ENCODE results near the gene S100B. TPM values are rescaled to one million over a fixed set of nuclear protein-coding genes. Genes with fewer than 3 reads are reported as not detected.

S100B gene
- total RNA-seq, 1 experiment from 2014 or later, result 0.18 TPM

DNA sequence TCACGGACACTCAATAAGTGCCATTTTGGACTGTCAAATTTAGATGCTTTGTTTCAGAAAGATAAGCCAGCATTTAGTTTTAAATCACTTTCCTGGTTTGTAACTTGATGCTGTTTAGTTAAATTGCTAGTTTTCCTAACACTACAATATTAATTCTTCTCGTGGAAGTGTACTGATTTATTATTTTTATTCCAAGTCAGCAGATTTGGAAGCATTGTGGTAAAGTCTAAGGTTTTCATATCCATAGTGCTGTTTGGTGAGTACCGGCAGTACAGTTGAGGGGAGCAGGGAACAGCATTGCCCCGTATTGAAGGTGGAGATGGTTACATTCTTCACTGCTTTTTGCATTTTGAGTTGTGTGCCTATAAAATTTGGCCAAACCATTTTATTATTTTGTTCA lies 36.3 kb downstream of the S100B start:
- no peak overlapping the region for H3K27ac ChIP-seq
- peaks cover 23% of the 10 kb centered on the region for H3K36me3 ChIP-seq
- H3K4me1 ChIP-seq, result no peaks in the 10 kb centered on the region
- H3K4me3 ChIP-seq, result no peak overlapping the region
- no peak for DNase-seq
- H3K27me3 ChIP-seq, result no peaks in the 10 kb centered on the region
- no peaks in the 10 kb centered on the region for H3K9me3 ChIP-seq (replicated peaks)

DNA sequence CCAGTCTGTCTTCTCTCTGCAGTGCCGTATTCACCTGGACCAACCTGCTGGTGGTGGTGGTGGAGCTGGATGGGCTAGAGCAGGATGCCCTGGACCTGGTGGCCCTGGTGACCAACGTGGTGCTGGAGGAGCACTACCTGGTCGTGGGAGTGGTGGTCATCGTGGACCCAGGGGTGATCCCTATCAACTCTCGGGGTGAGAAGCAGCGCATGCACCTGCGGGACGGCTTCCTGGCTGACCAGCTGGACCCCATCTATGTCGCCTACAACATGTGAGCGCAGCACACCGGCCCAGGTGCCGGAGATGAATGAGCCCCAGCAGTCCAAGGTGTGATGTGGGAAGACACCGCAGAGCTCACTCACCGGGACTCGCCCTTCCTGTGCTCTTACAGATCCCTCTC lies 37.5 kb downstream of the S100B start:
- no peaks in the 10 kb centered on the region for H3K9me3 ChIP-seq (replicated peaks)
- peaks cover 20% of the 10 kb centered on the region for H3K36me3 ChIP-seq
- no peak for DNase-seq
- H3K27ac ChIP-seq, result no peak overlapping the region
- no peak overlapping the region for H3K4me3 ChIP-seq
- no peaks in the 10 kb centered on the region for H3K27me3 ChIP-seq
- H3K4me1 ChIP-seq, result no peaks in the 10 kb centered on the region

DNA sequence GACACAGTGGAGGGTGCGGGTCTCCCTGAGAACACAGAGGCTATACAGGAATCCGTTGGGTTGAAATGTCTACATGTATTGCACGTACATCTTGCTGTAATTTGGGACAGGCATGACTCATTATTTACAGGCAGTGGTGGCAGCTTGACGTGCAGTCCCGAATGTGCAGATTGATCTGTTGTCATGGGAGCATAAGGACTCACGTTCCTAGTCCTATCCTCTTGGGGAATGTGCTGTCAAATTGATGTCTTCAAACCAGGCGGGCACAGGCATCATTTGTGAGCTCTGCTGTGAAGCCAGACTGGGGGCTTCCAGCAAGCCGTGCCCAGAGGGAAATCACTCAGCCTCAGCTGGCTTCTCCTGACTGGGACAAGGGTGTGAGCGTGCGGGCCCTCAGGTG lies 40.5 kb downstream of the S100B start:
- Histone ChIP-seq H3K27me3 (no peaks in the 10 kb centered on the region), H3K4me1 (no peaks in the 10 kb centered on the region), H3K4me3 (no peak overlapping the region), H3K27ac (no peak overlapping the region), H3K36me3 (peaks cover 11% of the 10 kb centered on the region), H3K9me3 (replicated peaks) (no peaks in the 10 kb centered on the region)
- no peak for DNase-seq

DNA sequence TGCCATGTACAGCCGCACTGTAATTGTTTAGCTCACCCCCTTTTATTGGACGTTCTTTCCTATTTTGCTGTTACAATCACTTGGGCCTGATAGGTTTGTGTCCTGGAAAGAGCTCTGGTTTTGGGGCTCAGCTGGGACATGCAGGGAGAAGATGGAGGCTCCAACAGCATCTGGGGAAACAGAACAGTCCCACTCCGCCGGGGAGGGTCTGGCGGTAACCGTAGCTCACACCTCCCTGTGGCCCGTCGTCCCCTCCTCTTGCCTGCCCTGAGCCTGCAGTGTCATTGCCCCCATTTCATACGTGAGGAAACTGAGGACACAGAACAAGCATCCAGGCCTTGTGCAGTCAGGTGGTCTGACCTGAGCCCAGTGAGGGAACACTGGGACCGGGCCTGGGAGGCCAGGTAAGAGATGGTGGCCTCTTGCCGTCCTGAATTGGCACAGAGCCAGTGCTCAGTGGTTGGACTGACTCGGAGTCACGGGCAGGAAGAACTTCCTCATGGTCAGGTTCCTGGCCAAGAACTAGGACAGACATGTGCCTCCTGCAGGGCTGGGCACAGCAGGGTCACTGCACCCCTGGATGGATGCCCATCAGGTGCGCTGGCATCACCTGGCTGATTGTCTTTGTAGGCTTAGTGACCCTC lies 41.8 kb downstream of the S100B start:
- Histone ChIP-seq H3K4me3 (no peak overlapping the region), H3K27ac (no peak overlapping the region), H3K9me3 (replicated peaks) (no peaks in the 10 kb centered on the region), H3K27me3 (no peaks in the 10 kb centered on the region), H3K4me1 (no peaks in the 10 kb centered on the region), H3K36me3 (peaks cover 13% of the 10 kb centered on the region)
- no peak for DNase-seq

DNA sequence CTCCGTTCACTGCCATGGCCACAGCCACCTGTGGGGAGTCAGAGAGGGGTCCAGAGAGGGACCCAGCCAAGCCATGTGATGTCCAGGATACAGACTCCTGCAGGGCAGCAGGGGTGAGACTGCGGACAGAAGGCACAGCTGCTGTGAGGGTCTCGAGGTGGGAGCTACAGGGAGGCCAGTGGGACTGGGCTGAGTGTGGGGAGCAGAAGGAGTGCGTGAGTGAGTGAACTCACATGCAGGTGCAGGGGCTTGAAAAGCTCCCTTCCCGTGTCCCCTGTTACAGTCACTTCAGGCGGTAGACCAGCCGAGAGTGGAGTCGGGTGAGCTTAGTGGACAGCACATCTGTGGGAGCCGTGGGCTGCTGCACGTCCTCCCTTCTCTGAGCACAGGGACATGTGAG lies 42.4 kb downstream of the S100B start:
- Histone ChIP-seq H3K27me3 (no peaks in the 10 kb centered on the region), H3K27ac (no peak overlapping the region), H3K9me3 (replicated peaks) (no peaks in the 10 kb centered on the region), H3K4me3 (no peak overlapping the region), H3K36me3 (peaks cover 10% of the 10 kb centered on the region), H3K4me1 (no peaks in the 10 kb centered on the region)
- no peak for DNase-seq

DNA sequence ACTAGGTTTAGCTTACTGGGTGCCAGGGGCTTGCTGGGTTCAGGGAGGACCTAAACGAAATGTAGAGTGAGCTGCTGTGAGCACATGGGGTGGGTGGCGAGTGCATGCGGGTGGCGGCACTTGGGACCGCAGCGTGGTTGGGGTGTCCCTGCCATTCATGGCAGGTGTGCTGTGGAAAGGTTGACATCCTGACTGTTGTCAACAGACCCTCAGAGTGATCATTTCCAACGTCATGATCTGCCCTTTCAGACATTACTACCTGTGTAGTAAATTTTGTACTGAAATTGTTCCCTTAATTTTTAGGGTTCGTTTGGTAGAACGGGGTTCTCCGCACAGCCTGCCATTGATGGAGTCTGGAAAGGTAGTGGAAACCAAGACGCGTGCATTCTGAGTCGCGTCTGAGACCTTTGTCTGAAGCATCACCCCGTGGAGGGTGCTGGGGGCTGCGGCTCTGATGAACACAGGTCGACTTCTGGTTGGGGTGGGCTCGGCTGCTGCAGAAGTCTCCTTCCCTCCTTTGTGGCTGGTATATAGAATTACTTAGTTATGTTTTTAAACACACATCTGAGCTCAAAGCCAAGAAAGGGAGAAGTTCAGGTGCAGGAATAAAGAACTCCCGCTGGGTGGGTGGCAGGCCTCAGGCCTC lies 43.3 kb downstream of the S100B start:
- H3K4me3 ChIP-seq, result no peak overlapping the region
- H3K9me3 ChIP-seq (replicated peaks), result no peaks in the 10 kb centered on the region
- H3K4me1 ChIP-seq, result no peaks in the 10 kb centered on the region
- DNase-seq, result no peak
- H3K27me3 ChIP-seq, result no peaks in the 10 kb centered on the region
- H3K36me3 ChIP-seq, result peaks cover 4% of the 10 kb centered on the region
- H3K27ac ChIP-seq, result no peak overlapping the region

DNA sequence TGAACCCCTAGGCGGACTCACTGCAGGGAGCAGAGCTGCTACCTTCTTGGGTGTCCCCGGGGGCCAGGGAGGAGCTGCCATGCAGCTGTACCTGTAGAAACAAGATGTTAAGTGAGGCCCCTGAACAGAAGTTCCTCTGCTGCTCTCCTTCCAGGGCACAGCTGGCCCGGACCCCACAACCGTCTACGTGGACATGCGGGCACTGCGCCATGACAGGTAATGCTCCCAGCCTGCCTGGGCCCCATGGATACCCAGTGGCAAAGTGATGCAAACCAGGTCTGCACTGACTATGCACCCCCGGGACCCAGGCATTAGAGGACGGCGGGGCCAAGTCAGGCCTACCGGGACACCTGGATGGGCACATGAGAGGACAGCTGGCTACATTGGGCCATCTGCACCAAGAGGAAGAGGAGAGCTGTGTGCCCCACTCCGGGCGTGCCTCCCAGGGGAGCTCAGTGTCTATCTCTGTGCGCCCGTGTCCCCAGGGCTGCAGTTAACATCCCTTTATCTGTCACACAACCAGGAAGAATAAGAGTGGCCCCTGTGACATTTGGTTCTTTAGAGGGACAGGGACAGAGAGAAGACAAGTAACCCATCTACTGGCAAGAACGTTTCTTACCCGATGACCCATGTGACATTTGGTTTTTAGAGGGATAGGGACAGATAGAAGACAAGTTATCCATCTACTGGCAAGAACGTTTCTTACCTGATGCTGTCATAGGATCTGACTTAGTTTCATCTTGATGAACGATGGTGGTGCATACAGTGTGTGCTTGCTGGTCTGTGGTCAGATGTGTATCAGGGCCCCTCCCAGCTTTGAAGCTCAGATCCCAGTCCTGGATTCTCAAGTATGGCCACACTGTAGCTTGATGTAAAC lies 44.1 kb downstream of the S100B start:
- no peaks in the 10 kb centered on the region for H3K9me3 ChIP-seq (replicated peaks)
- no peak for DNase-seq
- peaks cover 10% of the 10 kb centered on the region for H3K36me3 ChIP-seq
- no peak overlapping the region for H3K4me3 ChIP-seq
- H3K27ac ChIP-seq, result no peak overlapping the region
- H3K27me3 ChIP-seq, result no peaks in the 10 kb centered on the region
- H3K4me1 ChIP-seq, result no peaks in the 10 kb centered on the region

DNA sequence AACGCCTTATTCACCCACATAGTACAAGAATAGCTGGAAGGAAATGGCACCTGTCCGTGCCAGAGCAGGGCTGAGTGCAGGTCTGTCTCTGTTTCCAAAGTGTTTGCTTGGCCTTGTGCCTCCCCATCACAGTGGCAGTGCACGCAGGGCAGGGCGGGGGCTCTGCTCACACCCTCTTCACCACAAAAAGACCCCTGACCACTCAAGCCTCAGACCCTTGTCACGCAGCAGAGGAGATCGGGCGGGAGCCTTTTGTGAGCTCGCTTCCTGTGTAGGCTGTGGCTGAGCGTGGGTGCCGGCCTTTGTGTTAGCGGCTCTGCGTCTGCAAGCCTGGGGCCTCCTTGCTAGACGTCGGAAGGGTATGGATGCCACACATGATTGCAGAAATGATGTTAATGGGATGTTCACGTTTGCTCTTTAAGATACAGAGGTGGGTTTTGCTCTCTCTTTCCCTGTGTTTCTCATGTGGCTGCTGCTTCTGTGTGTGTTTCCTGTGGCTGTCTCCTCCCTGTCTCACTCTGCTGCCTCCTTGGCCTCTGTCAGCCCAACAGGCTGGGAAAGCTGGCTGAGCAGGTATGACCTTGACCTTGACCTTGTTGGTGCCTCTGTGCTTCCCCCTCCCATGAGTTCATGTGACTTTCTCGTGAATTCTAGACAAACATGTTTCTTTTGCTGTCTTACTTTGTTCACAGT lies 45.4 kb downstream of the S100B start:
- Histone ChIP-seq H3K36me3 (peaks cover 14% of the 10 kb centered on the region), H3K27ac (no peak overlapping the region), H3K9me3 (replicated peaks) (no peaks in the 10 kb centered on the region), H3K4me1 (no peaks in the 10 kb centered on the region), H3K4me3 (no peak overlapping the region), H3K27me3 (no peaks in the 10 kb centered on the region)
- no peak for DNase-seq

DNA sequence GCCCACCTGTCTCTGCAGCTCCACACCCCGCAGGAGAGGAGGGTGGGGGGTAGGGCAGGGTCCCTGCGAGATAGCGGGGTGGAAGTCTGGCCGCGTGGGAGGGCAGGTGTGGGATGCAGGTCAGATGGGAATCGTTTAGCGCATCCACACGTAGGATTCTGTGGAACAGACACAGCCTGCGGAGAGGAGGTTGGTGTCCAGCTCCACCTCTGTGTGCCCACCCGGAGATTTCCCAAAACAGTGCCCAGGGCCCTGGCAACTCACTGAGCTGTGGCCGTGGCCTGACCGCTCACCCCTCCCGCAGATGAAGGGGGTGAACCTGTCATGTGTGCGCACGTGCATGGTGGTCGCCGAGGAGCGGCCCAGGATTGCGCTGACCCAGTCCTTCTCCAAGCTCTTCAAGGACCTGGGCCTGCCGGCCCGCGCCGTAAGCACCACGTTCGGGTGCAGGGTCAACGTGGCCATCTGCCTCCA lies 46.9 kb downstream of the S100B start:
- no peaks in the 10 kb centered on the region for H3K27me3 ChIP-seq
- peaks cover 15% of the 10 kb centered on the region for H3K36me3 ChIP-seq
- no peaks in the 10 kb centered on the region for H3K9me3 ChIP-seq (replicated peaks)
- no peak overlapping the region for H3K4me3 ChIP-seq
- no peak for DNase-seq
- H3K27ac ChIP-seq, result no peak overlapping the region
- no peaks in the 10 kb centered on the region for H3K4me1 ChIP-seq

DNA sequence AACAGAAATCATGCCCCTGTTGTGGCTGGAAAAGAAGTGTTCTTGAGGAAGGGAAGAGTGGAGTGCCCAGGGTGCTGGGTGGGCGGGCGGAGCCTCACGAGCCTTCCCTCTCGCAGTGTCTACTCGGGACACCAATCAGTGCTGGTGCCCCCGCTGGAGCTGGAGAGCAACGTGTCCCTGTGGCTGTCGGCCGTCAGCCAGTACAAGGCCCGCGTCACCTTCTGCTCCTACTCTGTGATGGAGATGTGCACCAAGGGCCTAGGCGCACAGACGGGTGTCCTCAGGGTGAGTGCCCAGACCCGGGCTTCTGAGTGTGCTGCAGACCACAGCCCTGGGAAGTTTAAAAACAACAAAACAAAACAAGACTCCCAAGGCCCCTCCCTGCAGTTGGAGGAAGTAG lies 47.4 kb downstream of the S100B start:
- H3K27ac ChIP-seq, result no peak overlapping the region
- no peaks in the 10 kb centered on the region for H3K4me1 ChIP-seq
- no peak for DNase-seq
- peaks cover 15% of the 10 kb centered on the region for H3K36me3 ChIP-seq
- no peaks in the 10 kb centered on the region for H3K27me3 ChIP-seq
- no peaks in the 10 kb centered on the region for H3K9me3 ChIP-seq (replicated peaks)
- no peak overlapping the region for H3K4me3 ChIP-seq

DNA sequence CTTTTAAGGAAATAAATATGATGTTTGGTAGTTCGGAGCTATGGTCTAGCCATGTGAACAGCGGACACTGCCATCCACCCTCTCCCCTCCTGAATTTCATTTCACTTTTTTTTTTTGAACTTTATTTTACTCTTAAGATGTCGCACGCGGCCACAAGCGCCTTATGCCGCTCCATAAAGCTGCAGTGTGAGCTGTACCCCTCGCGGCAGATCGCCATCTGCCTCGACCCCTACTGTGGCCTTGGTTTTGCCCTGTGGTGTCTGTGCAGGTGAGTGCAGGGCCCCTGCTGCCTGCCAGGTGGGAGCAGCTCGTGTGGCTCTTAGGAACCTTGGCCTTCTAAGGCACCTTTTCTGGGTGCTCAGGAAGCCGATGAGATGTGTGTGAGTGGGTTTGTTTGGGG lies 48.1 kb downstream of the S100B start:
- no peaks in the 10 kb centered on the region for H3K27me3 ChIP-seq
- no peak overlapping the region for H3K27ac ChIP-seq
- no peak overlapping the region for H3K4me3 ChIP-seq
- H3K36me3 ChIP-seq, result peaks cover 17% of the 10 kb centered on the region
- H3K4me1 ChIP-seq, result no peaks in the 10 kb centered on the region
- DNase-seq, result no peak
- H3K9me3 ChIP-seq (replicated peaks), result no peaks in the 10 kb centered on the region

DNA sequence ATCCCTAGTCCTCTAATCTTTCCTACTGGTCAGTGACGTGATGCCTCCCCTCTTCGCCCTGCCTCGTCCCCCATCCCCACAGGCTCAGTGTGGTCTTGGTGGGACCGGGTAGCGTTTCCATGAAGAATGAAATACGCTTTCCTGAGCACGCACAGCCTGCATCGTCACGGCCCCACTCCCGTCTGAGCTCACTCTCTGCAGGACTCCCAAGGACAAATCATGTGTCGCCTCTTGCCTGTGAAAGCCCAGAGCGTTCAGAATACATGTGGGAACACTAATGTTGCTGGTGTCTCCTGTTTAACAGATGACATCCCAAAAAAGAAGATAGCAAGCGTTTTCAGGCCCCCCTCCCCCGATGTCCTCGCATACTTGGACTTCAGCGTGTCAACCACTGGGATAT lies 49.2 kb downstream of the S100B start:
- Histone ChIP-seq H3K36me3 (peaks cover 17% of the 10 kb centered on the region), H3K27me3 (no peaks in the 10 kb centered on the region), H3K27ac (no peak overlapping the region), H3K9me3 (replicated peaks) (no peaks in the 10 kb centered on the region), H3K4me1 (no peaks in the 10 kb centered on the region), H3K4me3 (no peak overlapping the region)
- DNase-seq, result no peak

DNA sequence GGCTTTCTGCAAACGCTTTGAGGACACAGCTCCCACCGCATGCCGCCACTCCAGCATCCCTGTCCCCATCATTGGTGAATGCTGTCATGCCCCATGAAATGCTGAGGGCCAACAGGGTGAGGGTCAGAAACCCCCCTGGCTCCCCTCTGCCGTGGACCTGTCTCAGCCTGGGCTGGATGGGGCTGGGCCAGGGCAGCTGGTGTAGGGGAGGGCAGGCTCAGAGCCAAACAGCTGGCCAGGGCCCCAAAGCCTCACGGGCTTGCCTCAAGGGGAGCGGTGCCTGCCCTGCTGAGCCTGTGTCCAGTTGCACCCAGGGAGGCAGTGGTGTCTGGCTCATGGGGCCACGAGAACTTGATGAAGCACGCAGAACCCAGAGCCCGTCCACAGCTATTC lies 49.7 kb downstream of the S100B start:
- no peaks in the 10 kb centered on the region for H3K9me3 ChIP-seq (replicated peaks)
- peaks cover 17% of the 10 kb centered on the region for H3K36me3 ChIP-seq
- H3K4me1 ChIP-seq, result no peaks in the 10 kb centered on the region
- no peak overlapping the region for H3K4me3 ChIP-seq
- DNase-seq, result no peak
- H3K27ac ChIP-seq, result no peak overlapping the region
- H3K27me3 ChIP-seq, result no peaks in the 10 kb centered on the region

DNA sequence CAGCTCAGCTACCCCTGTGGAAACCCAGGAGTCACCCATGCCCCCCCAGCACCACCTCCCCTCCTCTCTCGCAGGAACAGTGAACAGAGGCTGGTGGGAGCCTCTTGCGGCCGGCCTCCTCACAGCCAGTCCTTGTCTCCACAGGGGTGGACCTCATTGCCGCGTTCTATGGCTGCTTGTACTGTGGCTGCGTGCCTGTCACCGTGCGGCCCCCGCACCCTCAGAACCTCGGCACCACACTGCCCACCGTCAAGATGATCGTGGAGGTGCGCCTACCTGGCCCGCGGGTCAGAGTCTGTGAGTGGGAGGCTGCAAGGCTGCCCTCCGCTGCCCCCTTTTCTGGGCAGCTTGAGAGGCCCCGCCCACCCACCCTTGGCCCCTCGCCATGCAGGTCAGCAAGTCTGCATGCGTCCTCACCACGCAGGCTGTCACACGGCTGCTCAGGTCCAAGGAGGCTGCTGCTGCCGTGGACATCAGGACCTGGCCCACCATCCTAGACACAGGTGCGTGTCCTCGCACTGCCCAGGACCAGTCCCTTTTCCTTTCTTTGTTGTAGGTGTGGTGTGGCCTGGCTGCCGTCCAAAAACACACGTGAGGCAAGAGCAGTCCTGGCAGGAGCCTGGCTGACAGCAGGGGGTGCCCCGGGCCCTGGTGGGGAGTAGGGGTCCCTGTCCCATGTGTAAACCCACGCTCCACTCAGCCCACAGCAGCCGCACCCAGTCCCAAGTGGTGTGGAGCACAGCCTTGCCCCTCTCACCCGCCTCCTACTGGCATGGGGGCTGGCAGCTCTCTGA lies 50.3 kb downstream of the S100B start:
- Histone ChIP-seq H3K4me3 (no peak overlapping the region), H3K27ac (no peak overlapping the region), H3K27me3 (no peaks in the 10 kb centered on the region), H3K36me3 (peaks cover 17% of the 10 kb centered on the region), H3K9me3 (replicated peaks) (no peaks in the 10 kb centered on the region), H3K4me1 (no peaks in the 10 kb centered on the region)
- no peak for DNase-seq
